Adrenal gland (tissue), 12 donors: ENCODE results near the gene CCL28. TPM values are rescaled to one million over a fixed set of nuclear protein-coding genes. Genes with fewer than 3 reads are reported as not detected.

ENCODE experiments used
- DNase-seq, 7 donors: peaks; one replicate each; pipeline ENCODE4 v3.0.0-alpha.2; 2019 to 2020
- H3K27ac ChIP-seq, 5 donors: fragments of 200-600 bp; sonication (generic) in 4 of 5; 1 replicate in 3 of 5; 2 replicates in 2 of 5; pipeline versions ENCODE4 v1.5.1 to v1.8.0; 2016 to 2020; ENCODE audit warnings: mild to moderate bottlenecking in 1 of 5
- H3K27me3 ChIP-seq: fragments of 200-600 bp; 2 replicates; pipeline ENCODE4 v1.8.0; 2021
- H3K36me3 ChIP-seq, 2 donors: fragments of 200-600 bp; replicated peaks in 1 of 2; 1 replicate in 1 of 2; 2 replicates in 1 of 2; pipeline versions ENCODE4 v1.5.1 to v1.8.0; 2018 to 2022
- H3K4me1 ChIP-seq, 2 donors: fragments of 200-600 bp; replicated peaks in 1 of 2; 1 replicate in 1 of 2; 2 replicates in 1 of 2; pipeline versions ENCODE4 v1.5.1 to v1.8.0; 2018 to 2021
- H3K4me3 ChIP-seq, 4 donors: fragments of 200-600 bp; sonication (generic) in 3 of 4; one replicate each; pipeline ENCODE4 v1.5.1; 2016 to 2018
- H3K9me3 ChIP-seq, 3 donors: fragments of 200-600 bp; sonication (generic) in 1 of 3; replicated peaks in 1 of 3; 1 replicate in 2 of 3; 2 replicates in 1 of 3; pipeline versions ENCODE4 v1.5.1 to v1.8.0; 2016 to 2021
- CTCF ChIP-seq, 6 experiments: fragments of 450-650 bp in 4 of 6; fragments of 200-600 bp in 2 of 6; sonication (generic) in 1 of 6; IDR thresholded peaks; 1 replicate in 5 of 6; 2 replicates in 1 of 6; pipeline versions ENCODE4 v1.5.1 to v1.8.0; 2016 to 2021; ENCODE audit warnings: antibody characterized with exemption in 6 of 6, mild to moderate bottlenecking in 2 of 6, moderate library complexity in 1 of 6
- POLR2A ChIP-seq, 2 donors: fragments of 450-650 bp; IDR thresholded peaks; one replicate each; pipeline ENCODE4 v1.6.1; 2017; ENCODE audit warnings: antibody characterized with exemption in 2 of 2, mild to moderate bottlenecking in 2 of 2, moderate library complexity in 1 of 2
- WGBS, 4 donors: extraction: QIAGEN DNeasy Blood & Tissue Kit in 2 of 4; methylation state at CpG; one replicate each; pipeline versions ENCODE4 v1.1.5 to v1.1.7; 2013 to 2017; 5-methylcytosine and 5-hydroxymethylcytosine counted together
- intact Hi-C, 2 donors: fragments of 100-400 bp; cut with DNase I; formaldehyde crosslinking; loops; one replicate each; pipeline versions ENCODE4 v1.14.1 to v1.15.0; 2022 to 2023
- polyA plus RNA-seq, 3 donors: library from polyadenylated mRNA; stranded (reverse); fragments of 200-250 nt in 2 of 3; fragments of 350-450 nt in 1 of 3; fragmentation: Illumina TruSeq in 1 of 3; extraction: RNeasy Lipid Tissue Mini Kit (QIAGEN cat#74804) in 1 of 3; gene quantifications; one replicate each; pipeline ENCODE4 v1.2.3, GENCODE V29; 2013 to 2014
- total RNA-seq, 9 donors: library from RNA; depleted of rRNA in 4 of 9; stranded (reverse); fragments of >200 nt in 4 of 9; fragments of 120-200 nt in 1 of 9; fragmentation: NEBNext Ultra II Directional in 1 of 9; extraction: Animal tissue kit (Norgen Biotek cat#: 25700) in 1 of 9; gene quantifications; one replicate each; pipeline versions ENCODE4 v1.1.0 to v1.2.4, GENCODE V29; 2013 to 2023
- donor health status: healthy with polysubstance abuse.
- donor health status: Bipolar disorder and iron deficiency.
- donor health status: DM: yes; HTN: yes; CAD: no.
- donor health status: DM: no; HTN: no; CAD: no.
- donor health status: DM: no; HTN: no; CAD: no.
- donor health status: DM: yes; HTN: yes; CAD: no.

Gene CCL28
- total and polyA plus RNA-seq, 12 donors, result 0.12 to 2.4 (median 1.00) TPM

GRCh38 chr5:43433382-43433781 lies 21.2 kb upstream of the CCL28 start:
- Histone ChIP-seq H3K9me3 (no peaks in the 10 kb centered on the region), H3K27ac (no peak overlapping the region), H3K4me1 (peaks cover 0 to 9% of the 10 kb centered on the region in 2 donors), H3K36me3 (no peaks in the 10 kb centered on the region), H3K4me3 (no peak overlapping the region), H3K27me3 (no peaks in the 10 kb centered on the region)
- TF ChIP-seq POLR2A (IDR thresholded peaks at IDR 0.05) (no peak), CTCF (IDR thresholded peaks at IDR 0.05) (no peak)
- intact Hi-C loops, result no loop called here
- WGBS, 4 donors, result 83 to 88% (median 84%) methylated on average over 4 of the region's 4 CpGs
- no peak for DNase-seq

- peak; percentile 22 to 71 (median 42) for DNase-seq
Observed at GRCh38 chr5:43432486-43433375, 20.5 kb upstream of the CCL28 start.

GRCh38 chr5:43429706-43430105 lies 17.5 kb upstream of the CCL28 start:
- no peaks in the 10 kb centered on the region for H3K9me3 ChIP-seq
- H3K27ac ChIP-seq, result no peak overlapping the region
- TF ChIP-seq POLR2A (IDR thresholded peaks at IDR 0.05) (no peak), CTCF (IDR thresholded peaks at IDR 0.05) (no peak)
- no peaks in the 10 kb centered on the region for H3K27me3 ChIP-seq
- H3K4me3 ChIP-seq, result no peak overlapping the region
- no peak for DNase-seq
- H3K36me3 ChIP-seq, result no peaks in the 10 kb centered on the region
- H3K4me1 ChIP-seq, result peaks cover 0 to 9% of the 10 kb centered on the region in 2 donors
- intact Hi-C loops, result no loop called here
- 88 to 95% (median 90%) methylated on average over 2 of the region's 2 CpGs for WGBS, 4 donors

More at GRCh38 chr5:43432486-43433375, 20.5 kb upstream of the CCL28 start:
- WGBS, 4 donors, result 45 to 71% (median 60%) methylated on average over 3 of the region's 3 CpGs
- peaks cover 0 to 9% of the 10 kb centered on the region in 2 donors for H3K4me1 ChIP-seq
- no peaks in the 10 kb centered on the region for H3K36me3 ChIP-seq
- no peaks in the 10 kb centered on the region for H3K27me3 ChIP-seq
- H3K9me3 ChIP-seq, result no peaks in the 10 kb centered on the region
- H3K27ac ChIP-seq, result no peak overlapping the region
- intact Hi-C loops, result no loop called here
- H3K4me3 ChIP-seq, result no peak overlapping the region
- TF ChIP-seq POLR2A (IDR thresholded peaks at IDR 0.05) (no peak), CTCF (IDR thresholded peaks at IDR 0.05) (no peak)

- TF ChIP-seq CTCF (IDR thresholded peaks at IDR 0.05), result no peak
- TF ChIP-seq POLR2A (IDR thresholded peaks at IDR 0.05), result no peak
- H3K27me3 ChIP-seq, result no peaks in the 10 kb centered on the region
- WGBS, 4 donors, result 88 to 95% (median 91%) methylated on average over 7 of the region's 7 CpGs
- intact Hi-C loops, result no loop called here
- H3K4me3 ChIP-seq, result no peak overlapping the region
- peaks cover 0 to 9% of the 10 kb centered on the region in 2 donors for H3K4me1 ChIP-seq
- no peaks in the 10 kb centered on the region for H3K9me3 ChIP-seq
- no peaks in the 10 kb centered on the region for H3K36me3 ChIP-seq
- DNase-seq, result no peak
- H3K27ac ChIP-seq, result no peak overlapping the region
Observed at GRCh38 chr5:43429016-43429415, 16.8 kb upstream of the CCL28 start.
